ENCODE results near the gene BEND6. TPM values are rescaled to one million over a fixed set of nuclear protein-coding genes. Genes with fewer than 3 reads are reported as not detected.

Gene BEND6
- total RNA-seq, 4 donors from 2014 or later = 0.54 to 4.5 (median 3.6) TPM; not detected in 1

DNA sequence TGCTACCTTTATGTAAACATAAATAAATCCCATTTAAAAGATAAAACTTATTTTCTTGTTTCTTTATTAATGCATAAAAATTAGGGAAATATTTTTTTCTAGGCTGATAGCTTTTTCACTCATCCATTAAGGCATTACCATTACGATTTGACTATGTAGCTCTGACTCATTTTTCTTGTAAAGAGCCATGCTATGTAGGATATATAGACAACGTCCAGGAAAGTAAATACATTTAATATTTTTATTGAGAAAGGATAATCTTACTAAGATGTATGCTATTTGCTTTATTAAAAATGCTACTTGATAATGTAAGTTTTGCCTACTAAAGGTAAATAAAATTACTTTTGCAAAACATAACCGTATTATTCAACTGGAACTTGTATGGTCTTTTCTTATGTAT, 72.4 kb downstream of the BEND6 start:
- Histone ChIP-seq H3K4me1 (no peaks in the 10 kb centered on the region), H3K27me3 (no peaks in the 10 kb centered on the region), H3K4me3 (no peak overlapping the region), H3K27ac (no peak overlapping the region), H3K36me3 (no peaks in the 10 kb centered on the region), H3K9me3 (peaks cover 0 to 12% (median 0%) of the 10 kb centered on the region in 3 donors)
- ATAC-seq = no peak
- no peak for TF ChIP-seq CTCF (IDR thresholded peaks at IDR 0.05)
- TF ChIP-seq POLR2A (IDR thresholded peaks at IDR 0.05) = no peak
- TF ChIP-seq EP300 (IDR thresholded peaks at IDR 0.05) = no peak
- no peak for TF ChIP-seq POLR2AphosphoS5 (IDR thresholded peaks at IDR 0.05)
- 88 to 90% methylated on average over 3 of the region's 3 CpGs for WGBS, 2 donors (ENCODE audit: low coverage in 1 of 2)

DNA sequence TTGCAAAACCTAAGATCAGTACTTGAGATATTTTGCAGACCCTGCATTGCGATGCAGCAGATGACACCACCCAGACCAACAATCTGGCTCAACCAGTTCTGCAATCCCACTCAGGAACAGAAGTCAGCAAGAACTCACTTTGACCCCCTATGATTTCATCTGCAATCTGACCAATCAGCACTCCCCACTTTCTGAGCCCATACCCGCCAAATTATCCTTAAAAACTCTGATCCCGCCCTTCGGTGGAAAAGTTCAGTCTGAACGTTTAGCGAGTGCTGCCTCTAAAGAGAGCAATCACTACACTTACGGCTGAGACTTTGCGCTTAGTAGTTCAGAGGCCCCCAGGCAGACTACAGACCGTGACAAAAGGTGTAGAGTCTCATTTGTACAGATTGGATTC, 74.3 kb downstream of the BEND6 start:
- 87 to 88% methylated on average over 1 to 7 of the region's 9 CpGs for WGBS, 2 donors (ENCODE audit: low coverage in 1 of 2)
- H3K4me3 ChIP-seq = no peak overlapping the region
- ATAC-seq = no peak
- no peaks in the 10 kb centered on the region for H3K4me1 ChIP-seq
- TF ChIP-seq EP300 (IDR thresholded peaks at IDR 0.05) (no peak), POLR2AphosphoS5 (IDR thresholded peaks at IDR 0.05) (no peak), POLR2A (IDR thresholded peaks at IDR 0.05) (no peak), CTCF (IDR thresholded peaks at IDR 0.05) (no peak)
- H3K27ac ChIP-seq = no peak overlapping the region
- H3K27me3 ChIP-seq = no peaks in the 10 kb centered on the region
- no peaks in the 10 kb centered on the region for H3K36me3 ChIP-seq
- peaks cover 0 to 12% (median 0%) of the 10 kb centered on the region in 3 donors for H3K9me3 ChIP-seq

DNA sequence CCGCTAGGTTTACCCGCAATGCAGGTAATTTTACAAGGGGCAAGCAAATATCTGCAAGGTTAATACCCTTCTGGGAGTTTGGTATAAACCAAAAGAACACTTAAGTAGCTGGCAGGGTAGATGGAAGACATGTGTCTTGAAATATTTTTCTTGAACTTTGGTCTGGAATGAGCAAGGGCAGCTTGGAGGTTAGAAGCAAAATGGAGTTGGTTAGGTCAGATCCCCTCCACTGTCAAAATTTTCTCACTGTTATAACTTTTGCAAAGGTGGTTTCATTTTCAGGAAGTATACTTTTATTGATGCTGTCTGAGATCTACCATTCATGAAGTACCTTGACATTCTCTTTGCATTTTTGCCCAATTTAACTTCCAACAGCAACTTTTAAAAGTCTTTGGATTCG, 78.3 kb downstream of the BEND6 start:
- Histone ChIP-seq H3K4me3 (no peak overlapping the region), H3K9me3 (no peaks in the 10 kb centered on the region), H3K27ac (no peak overlapping the region), H3K27me3 (no peaks in the 10 kb centered on the region), H3K36me3 (no peaks in the 10 kb centered on the region), H3K4me1 (no peaks in the 10 kb centered on the region)
- 69 to 86% methylated on average over 3 of the region's 3 CpGs for WGBS, 2 donors (ENCODE audit: low coverage in 1 of 2)
- no peak for TF ChIP-seq POLR2A (IDR thresholded peaks at IDR 0.05)
- no peak for ATAC-seq

DNA sequence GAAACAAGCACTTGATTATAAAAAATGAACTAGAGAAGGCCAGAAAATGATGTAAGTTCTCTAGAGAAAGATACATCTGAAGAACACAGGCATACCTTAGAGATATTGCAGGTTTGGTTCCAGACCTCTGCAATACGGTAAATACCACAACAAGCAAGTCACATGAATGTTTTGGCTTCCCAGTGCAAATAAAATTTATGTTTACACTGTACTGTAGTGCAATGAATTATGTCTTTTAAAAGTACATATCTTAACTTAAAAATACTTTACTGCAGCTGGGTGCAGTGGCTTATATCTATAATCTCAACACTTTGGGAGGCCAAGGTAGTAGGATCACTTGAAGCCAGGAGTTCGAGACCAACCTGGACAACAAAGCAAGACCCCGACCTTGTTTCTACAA, 80.6 kb downstream of the BEND6 start:
- Histone ChIP-seq H3K27me3 (peaks cover 9% of the 10 kb centered on the region), H3K4me1 (no peaks in the 10 kb centered on the region), H3K27ac (no peak overlapping the region), H3K4me3 (no peak overlapping the region), H3K36me3 (no peaks in the 10 kb centered on the region), H3K9me3 (no peaks in the 10 kb centered on the region)
- TF ChIP-seq EP300 (IDR thresholded peaks at IDR 0.05) = no peak
- TF ChIP-seq POLR2AphosphoS5 (IDR thresholded peaks at IDR 0.05) = no peak
- TF ChIP-seq CTCF (IDR thresholded peaks at IDR 0.05) = no peak
- TF ChIP-seq POLR2A (IDR thresholded peaks at IDR 0.05) = no peak
- WGBS, 2 donors (ENCODE audit: low coverage in 1 of 2) = 20 to 26% methylated on average over 3 of the region's 3 CpGs
- ATAC-seq = no peak

GRCh38 chr6:57038906-57039305, 84.0 kb downstream of the BEND6 start:
- Histone ChIP-seq H3K36me3 (no peaks in the 10 kb centered on the region), H3K27me3 (peaks cover 18% of the 10 kb centered on the region), H3K4me1 (no peaks in the 10 kb centered on the region), H3K4me3 (no peak overlapping the region), H3K27ac (no peak overlapping the region), H3K9me3 (no peaks in the 10 kb centered on the region)
- WGBS, 2 donors (ENCODE audit: low coverage in 1 of 2) = 92 to 100% methylated on average over 2 of the region's 2 CpGs
- no peak for ATAC-seq
- TF ChIP-seq POLR2A (IDR thresholded peaks at IDR 0.05) = no peak
- no peak for TF ChIP-seq CTCF (IDR thresholded peaks at IDR 0.05)
- no peak for TF ChIP-seq POLR2AphosphoS5 (IDR thresholded peaks at IDR 0.05)
- TF ChIP-seq EP300 (IDR thresholded peaks at IDR 0.05) = no peak
